ENCODE measurements around the gene ZNF845. TPM values are rescaled to one million over a fixed set of nuclear protein-coding genes. Genes with fewer than 3 reads are reported as not detected.

ZNF845 gene
- total and polyA plus RNA-seq, 2 donors (not counting 3 experiments of a cell fraction or from before 2014, with no cell fraction given): 0.88 to 4.6 TPM

- H2AFZ ChIP-seq (ENCODE audit: low read depth, low read length): no peak overlapping the region
- DNase-seq (ENCODE audit: low read depth, low spot score): no peak
- ChIA-PET POLR2A (no interaction called here), CTCF (interaction anchor here (1.5 to 1.6 kb wide), 2 partner anchors 14 to 193 kb away, joined by 3 to 4 read pairs; no protein-coding TSS in a partner anchor)
- no peaks in the 10 kb centered on the region for H3K27me3 ChIP-seq (ENCODE audit: control insufficient read depth in 2 of 2, insufficient read depth in 2 of 2, low read length in 2 of 2)
- H3K4me2 ChIP-seq (ENCODE audit: insufficient read depth, low read length): no peak overlapping the region
- TF ChIP-seq MYC (IDR thresholded peaks at IDR 0.05; ENCODE audit: low read depth, low read length): no peak
- TF ChIP-seq JUN (IDR thresholded peaks at IDR 0.05; ENCODE audit: borderline replicate concordance, insufficient read depth, insufficient read length, low read depth): no peak
- TF ChIP-seq MAX (IDR thresholded peaks at IDR 0.05; ENCODE audit: insufficient read depth, insufficient read length): no peak
- TF ChIP-seq CTCF (IDR thresholded peaks at IDR 0.05; ENCODE audit: extremely low read depth in 1 of 2, insufficient read depth in 1 of 2, low read depth in 1 of 2, low read length in 2 of 2): no peak
- TF ChIP-seq FOS (IDR thresholded peaks at IDR 0.05; ENCODE audit: borderline replicate concordance, insufficient read depth, low read length): no peak
- no peak for TF ChIP-seq GATA2 (IDR thresholded peaks at IDR 0.05; ENCODE audit: insufficient read depth, insufficient read length, low read depth, low read length)
- no peak for TF ChIP-seq POLR2AphosphoS5 (IDR thresholded peaks at IDR 0.05; ENCODE audit: insufficient read depth, low read depth, low read length)
- no peak for TF ChIP-seq EZH2 (IDR thresholded peaks at IDR 0.05; ENCODE audit: borderline replicate concordance, low read depth, low read length, severe bottlenecking)
- no peak for TF ChIP-seq POLR2A (IDR thresholded peaks at IDR 0.05; ENCODE audit: low read depth, low read length)
- H3K9ac ChIP-seq (replicated peaks; ENCODE audit: extremely low read depth, insufficient read depth, low read length): no peak overlapping the region
- no peaks in the 10 kb centered on the region for H4K20me1 ChIP-seq (replicated peaks; ENCODE audit: control insufficient read depth, extremely low read depth, insufficient read depth, low read length)
- no peaks in the 10 kb centered on the region for H3K79me2 ChIP-seq (ENCODE audit: control insufficient read depth, insufficient read depth, low read length)
- no peak overlapping the region for H3K27ac ChIP-seq (ENCODE audit: insufficient read depth, low read depth, low read length)
- no peaks in the 10 kb centered on the region for H3K36me3 ChIP-seq (ENCODE audit: control insufficient read depth in 2 of 2, extremely low read depth in 1 of 2, insufficient read depth in 2 of 2, low read length in 2 of 2)
- intact Hi-C loops (cut with micrococcal nuclease) (no loop called here), dilution Hi-C loops (cut with MboI; ENCODE audit: extremely low pct_ligation_motif_present, low sequenced_read_pairs) (no loop called here)
- no peak for FAIRE-seq
- no peaks in the 10 kb centered on the region for H3K4me1 ChIP-seq (ENCODE audit: control insufficient read depth, extremely low read depth, insufficient read depth, low read length)
- BruUV-seq (replicated peaks): no TSS peak
- no peak overlapping the region for H3K4me3 ChIP-seq (replicated peaks in 1 of 3; ENCODE audit: insufficient read depth in 1 of 3, low read depth in 1 of 3, low read length in 3 of 3)
- H3K9me3 ChIP-seq (replicated peaks; ENCODE audit: control insufficient read depth, insufficient read depth, low read length): no peaks in the 10 kb centered on the region
- no peaks in the 10 kb centered on the region for H3K9me1 ChIP-seq (replicated peaks; ENCODE audit: control insufficient read depth, extremely low read depth, insufficient read depth, low read length)
Observed at GRCh38 chr19:53388168-53388567, 54.6 kb downstream of the ZNF845 start.

All from endothelial cell of umbilical vein (primary cell).